SK-N-SH treated with all-trans-retinoic acid at 6 μM for 48 hours (cell line): ENCODE results near the gene GPR161.

ENCODE experiments used
- ARNTL ChIP-seq: fragments of 450-650 bp; formaldehyde crosslinking; IDR thresholded peaks from 2 replicates; pipeline ENCODE4 v1.5.0; 2020; ENCODE audit warnings: low read depth, mild to moderate bottlenecking, moderate library complexity, borderline replicate concordance
- CREB5 ChIP-seq: fragments of 250-450 bp; sonication (Bioruptor Pico); IDR thresholded peaks from 2 replicates; pipeline ENCODE4 v1.5.1; 2020; ENCODE audit warnings: low read depth, mild to moderate bottlenecking, moderate library complexity
- OSR1 ChIP-seq: fragments of 250-450 bp; sonication (Bioruptor Pico); IDR thresholded peaks from 2 replicates; pipeline ENCODE4 v1.8.0; 2022; ENCODE audit warnings: moderate library complexity, mild to moderate bottlenecking, inconsistent platforms
- TSHZ2 ChIP-seq: fragments of 250-450 bp; sonication (Bioruptor Pico); IDR thresholded peaks from 2 replicates; pipeline ENCODE4 v1.5.0; 2020; ENCODE audit warnings: mild to moderate bottlenecking, moderate library complexity
- ZC3H10 ChIP-seq: fragments of 250-450 bp; sonication (Bioruptor Pico); IDR thresholded peaks from 2 replicates; pipeline ENCODE4 v1.5.1; 2021; ENCODE audit warnings: mild to moderate bottlenecking, moderate library complexity
- ZFP30 ChIP-seq: fragments of 450-650 bp; formaldehyde crosslinking; IDR thresholded peaks from 2 replicates; pipeline ENCODE4 v1.5.0; 2022; ENCODE audit warnings: mild to moderate bottlenecking, moderate library complexity

DNA sequence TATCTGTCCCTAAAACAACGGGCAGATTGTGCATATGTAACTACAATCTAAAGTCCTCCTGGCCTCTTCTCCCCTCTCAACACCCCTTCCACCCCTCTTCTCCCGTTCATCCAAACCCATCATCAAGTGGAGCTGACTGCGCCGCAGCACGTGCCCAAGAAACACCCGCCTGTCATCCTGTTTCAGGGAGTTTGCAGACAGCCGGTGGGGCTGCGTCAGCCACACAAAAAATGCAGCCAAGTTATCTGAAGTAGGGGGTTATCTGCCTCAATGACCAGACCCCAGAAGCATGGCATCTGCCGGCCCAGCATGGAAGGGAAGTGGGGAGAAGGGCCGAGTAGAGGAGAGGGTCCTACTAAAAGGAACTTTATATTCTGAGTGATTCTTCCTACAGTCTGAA is 49.0 kb downstream of the GPR161 start:
- no peak for TF ChIP-seq CREB5 (CRISPR knock-in tag)
- TF ChIP-seq ZC3H10, result no peak
- no peak for TF ChIP-seq ZFP30 (CRISPR knock-in tag)
- TF ChIP-seq ARNTL (CRISPR knock-in tag), result no peak
- no peak for TF ChIP-seq OSR1 (CRISPR knock-in tag)
- TF ChIP-seq TSHZ2 (CRISPR knock-in tag), result no peak
